ENCODE measurements around the gene PPFIA2. TPM values are rescaled to one million over a fixed set of nuclear protein-coding genes. Genes with fewer than 3 reads are reported as not detected.
"Not testable (repeated sequence)": the region's sequence is repeated elsewhere in the genome, so short reads cannot be mapped to it uniquely, and the experiment has no call there.

Gene PPFIA2
- polyA plus RNA-seq, 1 donor from 2014 or later, result not detected

DNA sequence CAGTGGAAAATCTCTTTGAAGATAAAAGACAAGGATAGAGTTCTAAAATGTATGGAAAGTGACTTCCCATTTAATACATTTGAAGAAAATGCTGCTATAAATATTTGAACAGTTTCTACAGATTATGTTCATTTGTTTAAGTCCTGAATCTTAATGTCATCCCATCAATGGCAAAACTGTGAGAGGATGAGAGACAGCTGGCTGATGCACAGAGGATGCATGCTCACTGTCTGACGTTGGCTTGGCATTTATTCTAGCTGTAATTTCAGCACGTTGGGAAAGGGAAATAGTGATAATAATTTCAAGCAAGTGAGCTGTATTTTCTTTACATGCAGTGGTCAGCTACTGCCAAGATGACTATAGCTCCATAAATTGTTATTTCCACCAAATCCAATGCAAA is 40.5 kb downstream of the PPFIA2 start:
- H3K9me3 Mint-ChIP-seq, result no peaks in the 10 kb centered on the region
- H3K4me1 Mint-ChIP-seq, result no peaks in the 10 kb centered on the region
- no peaks in the 10 kb centered on the region for H3K27me3 Mint-ChIP-seq

DNA sequence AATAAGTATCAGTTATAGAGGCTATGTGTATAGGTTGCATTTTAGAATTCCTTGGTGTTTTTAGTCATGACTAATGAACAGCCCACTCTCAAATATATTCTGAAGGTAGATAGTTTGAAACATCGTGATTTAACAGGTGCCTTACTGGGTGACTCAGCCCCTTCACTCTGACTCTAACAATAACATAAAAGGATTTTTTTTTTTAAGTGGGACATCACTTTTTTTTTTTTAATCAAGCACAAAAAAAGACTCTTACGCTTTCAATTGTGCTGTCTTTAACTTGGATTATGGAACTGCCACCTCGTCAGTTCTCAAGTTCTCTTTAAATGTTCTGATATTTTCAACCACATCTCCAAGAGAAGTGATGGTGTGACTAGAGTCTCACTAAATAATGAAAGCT is 46.6 kb downstream of the PPFIA2 start:
- Mint-ChIP-seq H3K36me3 (no peaks in the 10 kb centered on the region), H3K4me1 (no peaks in the 10 kb centered on the region), H3K9me3 (no peaks in the 10 kb centered on the region), H3K27me3 (no peaks in the 10 kb centered on the region), H3K4me3 (no peak overlapping the region), H3K27ac (no peak overlapping the region)

More for the DNA sequence above, 40.5 kb downstream of the PPFIA2 start:
- no peaks in the 10 kb centered on the region for H3K36me3 Mint-ChIP-seq
- no peak overlapping the region for H3K4me3 Mint-ChIP-seq
- no peak overlapping the region for H3K27ac Mint-ChIP-seq

DNA sequence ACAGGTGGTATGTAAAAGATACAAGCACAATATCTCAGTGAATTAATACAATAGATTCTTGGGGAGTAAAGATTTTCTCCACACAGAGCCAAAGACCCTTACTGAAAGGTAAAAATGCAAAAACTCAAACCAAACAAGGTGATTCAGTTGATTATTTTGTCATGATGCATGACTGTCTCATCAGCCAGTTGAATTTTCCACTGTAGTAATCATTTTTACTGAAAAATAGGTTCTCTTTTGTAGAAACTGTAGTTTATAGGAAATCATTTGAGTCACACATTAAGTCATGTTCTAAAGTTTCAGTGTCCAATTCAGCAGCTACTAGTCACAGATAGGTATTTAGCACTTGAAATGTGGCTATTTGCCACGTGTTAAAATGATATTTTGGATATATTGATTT is 53.6 kb downstream of the PPFIA2 start:
- Mint-ChIP-seq H3K4me3 (no peak overlapping the region), H3K27me3 (no peaks in the 10 kb centered on the region), H3K4me1 (no peaks in the 10 kb centered on the region), H3K9me3 (peaks cover 0 to 2% (median 0%) of the 10 kb centered on the region in 3 donors), H3K27ac (no peak overlapping the region), H3K36me3 (no peaks in the 10 kb centered on the region)

GRCh38 chr12:81699551-81699950 is 59.6 kb downstream of the PPFIA2 start:
- Mint-ChIP-seq H3K27ac (no peak overlapping the region), H3K27me3 (no peaks in the 10 kb centered on the region), H3K4me3 (no peak overlapping the region), H3K9me3 (peaks cover 0 to 2% (median 0%) of the 10 kb centered on the region in 3 donors), H3K4me1 (no peaks in the 10 kb centered on the region), H3K36me3 (no peaks in the 10 kb centered on the region)

GRCh38 chr12:81692008-81692407 is 67.1 kb downstream of the PPFIA2 start:
- Mint-ChIP-seq H3K27ac (no peak overlapping the region), H3K27me3 (no peaks in the 10 kb centered on the region), H3K9me3 (no peaks in the 10 kb centered on the region), H3K4me3 (no peak overlapping the region), H3K36me3 (no peaks in the 10 kb centered on the region), H3K4me1 (no peaks in the 10 kb centered on the region)

GRCh38 chr12:81683881-81684280 is 75.3 kb downstream of the PPFIA2 start:
- Mint-ChIP-seq H3K4me1 (no peaks in the 10 kb centered on the region), H3K9me3 (peaks cover 0 to 7% (median 0%) of the 10 kb centered on the region in 3 donors), H3K27ac (no peak overlapping the region), H3K27me3 (no peaks in the 10 kb centered on the region), H3K36me3 (no peaks in the 10 kb centered on the region), H3K4me3 (no peak overlapping the region)

DNA sequence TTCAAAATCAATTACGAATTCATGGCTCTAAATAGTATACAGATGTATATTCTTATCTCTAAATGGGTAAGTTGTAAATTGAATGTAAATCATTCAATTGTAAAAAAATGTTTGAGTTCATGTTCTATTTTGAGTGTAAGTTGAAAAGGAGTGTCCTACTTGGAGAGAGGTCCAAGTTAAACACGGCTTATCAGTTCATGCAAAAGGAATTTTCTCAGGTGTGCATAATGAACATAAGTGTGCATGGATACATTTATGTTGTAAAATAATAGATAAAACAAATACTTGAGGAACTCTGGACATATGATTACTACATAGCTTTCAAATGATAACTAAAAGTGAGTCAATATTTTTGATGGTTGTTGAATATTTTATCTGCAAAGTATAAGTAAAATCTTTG is 79.5 kb downstream of the PPFIA2 start:
- Mint-ChIP-seq H3K9me3 (no peaks in the 10 kb centered on the region), H3K27me3 (no peaks in the 10 kb centered on the region), H3K27ac (no peak overlapping the region), H3K4me3 (no peak overlapping the region), H3K4me1 (no peaks in the 10 kb centered on the region), H3K36me3 (no peaks in the 10 kb centered on the region)

GRCh38 chr12:81670759-81671158 is 88.4 kb downstream of the PPFIA2 start:
- Mint-ChIP-seq H3K27me3 (no peaks in the 10 kb centered on the region), H3K4me3 (no peak overlapping the region), H3K9me3 (peaks cover 0 to 8% (median 3%) of the 10 kb centered on the region in 3 donors), H3K27ac (no peak overlapping the region), H3K4me1 (no peaks in the 10 kb centered on the region), H3K36me3 (no peaks in the 10 kb centered on the region)

DNA sequence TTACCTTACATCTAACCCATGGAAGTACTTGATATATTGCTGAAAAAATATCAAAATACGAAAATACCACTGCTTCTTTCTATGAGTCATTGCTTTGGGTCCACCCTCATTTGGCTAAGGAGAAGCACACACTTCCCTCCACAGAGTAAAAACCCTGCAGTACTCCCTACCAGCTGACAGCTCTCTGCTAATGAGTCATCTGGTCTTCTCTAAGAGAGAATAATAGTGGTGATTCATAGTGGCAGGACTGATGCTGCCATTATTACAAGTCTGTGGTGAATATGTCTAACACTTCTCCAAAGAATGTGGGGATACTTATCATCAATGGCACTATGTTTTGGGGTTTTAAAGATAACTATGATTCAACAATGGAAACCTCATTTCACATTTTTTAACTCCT is 90.7 kb downstream of the PPFIA2 start:
- H3K4me3 Mint-ChIP-seq, result no peak overlapping the region
- no peaks in the 10 kb centered on the region for H3K27me3 Mint-ChIP-seq
- peaks cover 0 to 8% (median 3%) of the 10 kb centered on the region in 3 donors for H3K9me3 Mint-ChIP-seq
- no peak overlapping the region for H3K27ac Mint-ChIP-seq
- H3K4me1 Mint-ChIP-seq, result no peaks in the 10 kb centered on the region
- H3K36me3 Mint-ChIP-seq, result no peaks in the 10 kb centered on the region

DNA sequence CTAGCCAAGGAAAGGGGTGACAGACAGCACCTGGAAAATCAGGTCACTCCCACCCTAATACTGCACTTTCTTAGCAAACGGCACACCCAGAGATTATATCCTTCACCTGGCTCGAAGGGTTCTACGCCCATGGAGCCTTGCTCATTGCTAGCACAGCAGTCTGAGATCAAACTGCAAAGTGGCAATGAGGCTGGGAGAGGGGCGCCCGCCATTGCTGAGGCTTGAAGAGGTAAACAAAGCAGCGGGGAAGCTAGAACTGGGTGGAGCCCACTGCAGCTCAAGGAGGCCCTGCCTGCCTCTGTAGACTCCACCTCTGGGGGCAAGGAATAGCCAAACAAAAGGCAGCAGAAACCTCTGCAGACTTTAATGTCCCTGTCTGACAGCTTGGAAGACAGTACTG is 99.8 kb downstream of the PPFIA2 start:
- H3K36me3 Mint-ChIP-seq, H3K4me3 Mint-ChIP-seq, H3K4me1 Mint-ChIP-seq, H3K27ac Mint-ChIP-seq, H3K27me3 Mint-ChIP-seq, H3K9me3 Mint-ChIP-seq: not testable (repeated sequence)

GRCh38 chr12:81644503-81644902 is 114.6 kb downstream of the PPFIA2 start:
- Mint-ChIP-seq H3K27me3 (no peaks in the 10 kb centered on the region), H3K36me3 (no peaks in the 10 kb centered on the region), H3K4me1 (peaks cover 0 to 1% (median 0%) of the 10 kb centered on the region in 3 donors), H3K9me3 (peaks cover 0 to 3% (median 1%) of the 10 kb centered on the region in 3 donors), H3K4me3 (no peak overlapping the region), H3K27ac (no peak overlapping the region)

GRCh38 chr12:81639196-81639595 is 120.0 kb downstream of the PPFIA2 start:
- no peak overlapping the region for H3K4me3 Mint-ChIP-seq
- peaks cover 1% of the 10 kb centered on the region for H3K36me3 Mint-ChIP-seq
- no peaks in the 10 kb centered on the region for H3K4me1 Mint-ChIP-seq
- H3K27me3 Mint-ChIP-seq, result no peaks in the 10 kb centered on the region
- H3K9me3 Mint-ChIP-seq, result peaks cover 0 to 10% (median 0%) of the 10 kb centered on the region in 3 donors
- no peak overlapping the region for H3K27ac Mint-ChIP-seq

- Mint-ChIP-seq H3K27me3 (no peaks in the 10 kb centered on the region), H3K27ac (no peak overlapping the region), H3K36me3 (no peaks in the 10 kb centered on the region), H3K4me1 (no peaks in the 10 kb centered on the region), H3K4me3 (no peak overlapping the region), H3K9me3 (peaks cover 0 to 6% (median 0%) of the 10 kb centered on the region in 3 donors)
These were observed 126.0 kb downstream of the PPFIA2 start for GRCh38 chr12:81633127-81633526.

DNA sequence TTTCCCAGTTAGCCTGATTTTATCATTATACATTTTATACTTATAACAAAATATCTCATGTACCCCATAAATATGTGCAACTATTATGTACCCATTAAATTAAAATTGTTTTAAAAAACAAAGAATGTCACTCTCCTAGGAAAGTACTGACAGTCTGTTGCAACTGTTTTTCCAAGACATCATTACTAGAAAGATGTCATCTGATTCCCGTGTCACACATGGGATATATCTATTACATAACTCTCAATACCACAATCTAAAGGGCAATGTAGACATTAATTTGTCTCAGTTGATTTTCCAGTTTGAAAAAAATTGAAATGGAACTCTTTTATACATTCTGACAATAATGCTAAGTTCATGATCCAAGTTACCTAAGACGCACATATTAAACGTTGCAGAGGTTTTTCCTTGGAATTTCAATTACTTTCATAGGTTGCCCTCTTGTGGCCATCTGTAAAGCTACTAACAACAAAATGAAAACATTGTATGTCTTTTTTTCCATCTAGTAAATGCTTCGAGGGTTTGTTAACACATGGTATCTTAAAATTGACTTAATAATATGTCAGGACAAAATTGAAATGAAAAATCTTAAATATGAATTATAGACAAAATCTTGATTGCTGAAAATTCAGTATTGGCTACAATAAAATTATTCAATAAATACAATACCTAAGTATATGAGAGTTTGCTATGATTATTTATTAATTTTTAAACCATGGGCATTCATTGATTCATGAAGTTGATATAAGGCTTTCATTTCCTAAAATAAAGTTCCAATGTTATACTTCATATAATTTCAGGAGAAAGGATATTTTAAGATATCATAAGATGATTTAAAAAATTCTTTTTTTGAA is 131.6 kb downstream of the PPFIA2 start:
- H3K27me3 Mint-ChIP-seq, result no peaks in the 10 kb centered on the region
- H3K36me3 Mint-ChIP-seq, result no peaks in the 10 kb centered on the region
- no peak overlapping the region for H3K27ac Mint-ChIP-seq
- H3K4me1 Mint-ChIP-seq, result no peaks in the 10 kb centered on the region
- H3K4me3 Mint-ChIP-seq, result no peak overlapping the region
- no peaks in the 10 kb centered on the region for H3K9me3 Mint-ChIP-seq

GRCh38 chr12:81626406-81626805 is 132.7 kb downstream of the PPFIA2 start:
- H3K36me3 Mint-ChIP-seq, result no peaks in the 10 kb centered on the region

DNA sequence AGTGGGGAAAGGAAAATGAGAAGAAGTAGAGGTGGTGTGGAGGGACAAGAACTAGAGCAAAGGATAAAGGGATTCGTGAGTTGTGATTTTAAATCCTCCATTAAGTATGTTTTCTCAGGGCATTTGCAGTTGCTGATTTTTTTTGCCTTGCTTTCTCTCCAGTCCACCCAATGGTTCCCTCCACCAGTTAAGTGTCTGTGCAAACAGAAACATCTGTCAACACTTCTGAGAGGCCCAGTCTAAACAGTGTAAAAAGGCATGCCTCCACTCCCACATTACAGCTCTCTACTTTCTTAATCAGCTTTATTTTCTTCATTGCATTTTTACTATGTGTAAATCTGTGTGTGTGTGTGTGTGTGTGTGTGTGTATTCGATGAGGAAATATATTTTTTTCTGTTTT is 141.2 kb downstream of the PPFIA2 start:
- Mint-ChIP-seq H3K27ac (no peak overlapping the region), H3K4me1 (peaks cover 0 to 2% (median 0%) of the 10 kb centered on the region in 3 donors), H3K36me3 (no peaks in the 10 kb centered on the region), H3K27me3 (no peaks in the 10 kb centered on the region), H3K4me3 (no peak overlapping the region), H3K9me3 (peaks cover 0 to 9% (median 0%) of the 10 kb centered on the region in 3 donors)

More at GRCh38 chr12:81626406-81626805, 132.7 kb downstream of the PPFIA2 start:
- Mint-ChIP-seq H3K4me3 (no peak overlapping the region), H3K27me3 (no peaks in the 10 kb centered on the region), H3K27ac (no peak overlapping the region), H3K4me1 (no peaks in the 10 kb centered on the region), H3K9me3 (peaks cover 0 to under 1% (median 0%) of the 10 kb centered on the region in 3 donors)
